HG03175 (cell line): ENCODE measurements around the gene SHISAL2B.
"Not testable (repeated sequence)": the region's sequence is repeated elsewhere in the genome, so short reads cannot be mapped to it uniquely, and the experiment has no call there.

Experiments
- ATAC-seq: cut with Tn5 transposase; IDR thresholded peaks from one replicate; pipeline ENCODE4 v1.9.1; 2021; ENCODE audit warnings: mild to moderate bottlenecking, moderate library complexity; ENCODE audit not compliant: unreplicated experiment

The SHISAL2B gene

GRCh38 chr5:64693636-64694035 is 3.3 kb downstream of the SHISAL2B start:
- no peak for ATAC-seq

- ATAC-seq, result not testable (repeated sequence)
Measured at GRCh38 chr5:64696414-64696813, 6.1 kb downstream of the SHISAL2B start.

DNA sequence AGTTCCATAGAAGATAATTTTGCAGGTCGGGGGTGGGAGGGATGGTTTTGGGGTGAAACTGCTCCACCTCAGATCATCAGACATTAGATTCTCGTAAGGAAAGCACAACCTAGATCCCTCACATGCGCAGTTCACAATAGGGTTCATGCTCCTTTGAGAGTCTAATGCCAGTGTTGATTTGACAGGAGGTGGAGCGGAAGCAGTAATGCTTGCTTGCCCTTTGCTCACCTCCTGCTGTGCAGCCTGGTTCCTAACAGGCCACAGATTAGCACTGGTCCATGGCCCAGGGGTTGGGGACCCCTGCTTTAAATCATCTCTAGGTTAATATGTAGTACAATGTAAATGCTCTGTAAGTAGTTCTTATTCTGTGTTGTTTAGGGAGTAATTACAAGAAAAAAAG is 10.5 kb downstream of the SHISAL2B start:
- ATAC-seq, result no peak

- not testable (repeated sequence) for ATAC-seq
Measured at GRCh38 chr5:64706074-64706473, 15.8 kb downstream of the SHISAL2B start.

DNA sequence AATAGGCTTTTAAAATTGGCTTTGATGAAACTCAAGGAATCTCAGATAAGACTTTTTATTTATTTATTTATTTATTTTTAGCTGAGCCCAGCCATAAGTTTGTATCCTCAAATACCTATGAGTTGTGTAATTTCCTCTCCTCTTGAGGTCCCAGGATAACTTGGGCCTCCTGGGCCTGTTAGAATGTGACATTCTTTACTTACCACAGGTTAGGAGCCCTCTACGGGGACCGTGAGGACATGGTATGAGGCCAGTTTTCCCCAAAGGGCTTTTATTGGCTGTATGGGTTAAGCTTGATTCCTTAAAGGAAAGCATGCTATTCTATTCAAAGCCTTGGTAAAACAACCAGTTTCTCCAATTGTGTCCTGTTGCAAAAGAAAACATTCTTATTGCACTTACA is 16.9 kb downstream of the SHISAL2B start:
- ATAC-seq, result no peak

DNA sequence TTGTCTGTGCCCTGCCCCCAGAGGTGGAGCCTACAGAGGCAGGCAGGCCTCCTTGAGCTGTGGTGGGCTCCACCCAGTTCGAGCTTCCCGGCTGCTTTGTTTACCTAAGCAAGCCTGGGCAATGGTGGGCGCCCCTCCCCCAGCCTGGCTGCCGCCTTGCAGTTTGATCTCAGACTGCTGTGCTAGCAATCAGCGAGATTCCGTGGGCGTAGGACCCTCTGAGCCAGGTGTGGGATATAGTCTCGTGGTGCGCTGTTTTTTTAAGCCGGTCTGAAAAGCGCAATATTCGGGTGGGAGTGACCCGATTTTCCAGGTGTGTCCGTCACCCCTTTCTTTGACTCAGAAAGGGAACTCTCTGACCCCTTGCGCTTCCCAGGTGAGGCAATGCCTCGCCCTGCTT is 24.2 kb downstream of the SHISAL2B start:
- not testable (repeated sequence) for ATAC-seq

- no peak for ATAC-seq
Measured at GRCh38 chr5:64722588-64722987, 32.3 kb downstream of the SHISAL2B start.

GRCh38 chr5:64727150-64727549 is 36.8 kb downstream of the SHISAL2B start:
- ATAC-seq, result no peak

- ATAC-seq, result no peak
Measured at GRCh38 chr5:64742411-64742810, 52.1 kb downstream of the SHISAL2B start.

DNA sequence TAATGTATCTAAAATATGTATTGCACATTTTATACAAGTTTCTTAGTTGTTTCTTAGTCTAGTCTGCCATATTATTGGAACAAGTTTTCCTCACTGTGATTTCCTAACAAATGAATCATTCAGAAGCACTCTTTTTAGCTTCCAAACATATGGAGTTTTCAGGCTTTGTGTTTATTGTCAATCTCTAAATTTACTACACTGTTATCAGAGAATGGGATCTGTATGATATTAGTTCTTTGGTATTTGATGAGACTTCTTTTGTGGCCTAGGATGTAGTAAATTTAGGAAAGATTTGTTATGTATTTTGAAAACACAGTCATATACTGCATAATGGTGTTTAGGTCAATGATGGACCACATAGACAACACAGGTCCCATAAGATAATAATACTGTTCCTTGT is 52.5 kb downstream of the SHISAL2B start:
- no peak for ATAC-seq

DNA sequence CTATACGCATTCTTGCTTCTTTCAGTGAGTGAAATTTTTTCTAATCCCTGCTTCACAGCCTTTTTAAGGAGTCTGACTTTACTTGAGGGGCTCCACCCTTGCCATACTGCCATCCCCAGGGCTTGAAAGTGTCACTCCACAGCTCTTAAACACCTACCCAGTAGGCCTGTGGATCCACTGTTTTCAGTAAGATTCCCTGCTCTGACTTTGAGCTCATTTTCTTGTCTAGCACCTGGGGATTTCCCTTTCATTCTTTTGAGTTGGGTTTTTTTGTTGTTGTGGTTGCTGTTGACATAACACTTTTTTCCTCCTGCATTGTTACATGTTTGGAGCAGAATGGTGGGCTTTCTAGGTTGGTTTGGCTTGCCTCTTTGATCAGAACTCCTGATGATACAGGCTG is 54.6 kb downstream of the SHISAL2B start:
- ATAC-seq, result no peak

GRCh38 chr5:64746446-64746845 is 56.1 kb downstream of the SHISAL2B start:
- no peak for ATAC-seq

DNA sequence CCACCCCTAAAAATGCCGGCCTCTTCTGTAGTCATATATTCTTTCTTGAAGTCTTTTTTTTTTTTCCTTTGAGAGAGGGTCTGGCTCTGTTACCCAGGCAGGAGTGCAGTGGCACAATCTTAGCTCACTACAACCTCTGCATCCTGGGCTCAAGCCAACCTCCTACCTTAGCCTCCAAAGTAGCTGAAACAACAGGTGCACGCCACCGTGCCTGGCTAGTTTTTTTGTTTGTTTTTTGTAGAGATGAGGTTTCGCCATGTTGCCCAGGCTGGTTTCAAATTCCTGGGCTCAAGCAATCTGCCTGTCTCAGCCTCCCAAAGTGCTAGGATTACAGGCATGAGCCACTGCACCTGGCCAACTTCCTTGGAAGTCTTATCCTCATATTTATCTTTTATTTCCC is 59.1 kb downstream of the SHISAL2B start:
- no peak for ATAC-seq

GRCh38 chr5:64754066-64754465 is 63.8 kb downstream of the SHISAL2B start:
- ATAC-seq, result no peak

DNA sequence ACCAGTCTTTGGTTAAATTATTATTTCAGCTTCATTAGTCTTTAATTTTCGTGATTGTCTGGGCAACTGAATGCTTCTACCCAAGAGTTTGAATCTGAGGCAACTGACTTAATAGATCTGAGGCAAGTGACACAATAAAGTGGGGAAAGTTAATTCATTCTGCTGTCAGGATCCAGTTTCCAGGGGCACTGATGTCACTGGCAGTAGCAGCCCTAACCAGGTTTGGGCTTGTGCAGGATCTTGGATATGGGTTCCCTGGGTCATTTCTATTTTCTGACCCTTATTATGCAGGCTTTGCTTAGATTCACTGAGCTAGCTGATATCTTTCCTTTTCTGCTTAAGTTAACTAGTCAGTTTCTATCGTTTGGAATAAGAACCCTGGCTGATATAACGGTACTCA is 68.6 kb downstream of the SHISAL2B start:
- ATAC-seq, result no peak

DNA sequence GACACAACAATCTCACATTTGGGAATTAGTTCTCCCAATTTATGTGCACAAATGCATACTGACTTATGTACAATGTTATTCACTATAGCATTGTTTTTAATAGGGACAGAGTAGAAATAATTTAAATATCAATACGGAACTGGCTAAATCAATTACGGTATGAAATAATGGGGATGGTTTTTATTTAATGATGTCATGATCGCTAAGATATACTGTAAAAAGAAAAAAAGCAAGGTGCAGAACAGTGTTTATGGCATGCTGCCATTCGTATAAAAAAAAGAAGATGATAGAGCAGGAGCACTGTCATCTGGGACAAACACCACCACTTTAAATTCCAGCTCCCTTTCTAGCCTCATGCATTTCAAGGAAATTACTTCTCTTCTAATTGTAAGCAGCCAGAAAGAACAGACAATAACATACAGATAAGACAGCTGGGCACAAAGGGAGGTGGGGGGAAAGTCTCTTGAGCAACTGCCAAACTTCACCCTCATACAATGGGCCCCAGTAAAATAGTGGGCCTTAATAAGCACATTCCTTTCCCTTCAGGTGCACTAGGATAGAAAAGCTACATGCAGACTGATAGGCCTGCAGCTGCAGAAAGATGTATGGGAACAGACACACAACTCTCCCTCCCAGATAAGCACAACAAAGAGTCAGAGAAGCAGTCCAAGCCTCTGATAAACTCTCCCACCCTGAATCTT is 69.8 kb downstream of the SHISAL2B start:
- no peak for ATAC-seq

DNA sequence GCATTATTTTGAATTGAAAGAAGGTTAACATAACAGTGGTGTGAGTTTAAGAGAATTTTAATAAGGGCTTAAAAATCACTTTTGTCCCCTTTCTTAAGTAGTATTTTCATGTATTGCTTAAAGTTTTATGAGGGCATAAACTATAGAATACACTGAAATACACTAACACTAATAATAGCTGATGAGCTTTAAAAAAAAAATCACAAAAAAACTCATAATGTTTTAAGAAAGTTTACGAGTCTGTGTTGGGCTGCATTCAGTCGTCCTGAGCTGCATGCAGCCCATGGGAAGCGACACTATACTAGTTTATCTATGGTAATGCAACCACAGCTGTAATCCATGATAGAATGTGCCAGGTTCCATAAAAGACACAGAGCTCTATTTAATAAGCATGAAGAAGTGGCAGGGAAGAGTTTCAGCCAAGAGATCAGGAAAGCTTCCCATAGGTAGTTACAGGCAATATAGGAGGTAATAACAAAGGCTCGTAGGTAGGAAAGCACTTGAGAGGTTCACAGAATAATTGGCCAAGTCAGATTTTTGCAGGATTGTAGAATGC is 73.7 kb downstream of the SHISAL2B start:
- no peak for ATAC-seq

DNA sequence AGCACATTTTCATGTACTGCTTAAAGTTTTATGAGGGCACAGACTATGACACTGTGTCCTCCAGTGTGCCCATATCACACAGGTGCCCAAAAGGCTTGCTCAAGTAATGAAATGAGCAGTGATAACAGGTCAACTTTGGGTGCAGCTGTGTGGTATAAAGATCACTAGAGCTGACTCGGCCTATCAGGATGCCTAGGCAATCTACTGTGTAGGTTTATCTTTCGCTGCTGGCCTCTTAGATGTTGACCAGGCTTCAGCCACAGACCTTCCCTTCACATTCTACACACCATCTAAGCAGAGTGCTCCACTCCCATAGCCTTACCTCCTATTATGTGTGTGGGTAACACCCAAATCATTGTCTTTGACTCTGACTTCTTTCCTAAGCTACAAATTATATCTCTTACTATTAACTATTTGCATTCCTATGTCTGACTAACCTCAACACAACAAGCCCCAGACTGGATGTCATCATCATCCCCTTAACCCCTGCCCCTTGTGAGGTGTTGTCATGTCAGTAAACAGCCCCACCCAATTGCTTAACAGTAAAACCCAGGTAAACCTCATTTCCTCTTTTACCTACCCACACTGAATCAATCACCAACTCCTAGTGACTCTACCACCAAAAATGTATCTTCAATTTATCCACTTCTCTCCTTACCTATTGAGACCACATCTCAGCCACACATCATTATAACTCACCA is 75.7 kb downstream of the SHISAL2B start:
- no peak for ATAC-seq

GRCh38 chr5:64766941-64767340 is 76.6 kb downstream of the SHISAL2B start:
- no peak for ATAC-seq
